Right cardiac atrium (tissue), 5 donors: Measurements from ENCODE around the gene FAM222B. TPM values are rescaled to one million over a fixed set of nuclear protein-coding genes. Genes with fewer than 3 reads are reported as not detected.
"Not testable (repeated sequence)": the region's sequence is repeated elsewhere in the genome, so short reads cannot be mapped to it uniquely, and the experiment has no call there.

Source experiments
- ATAC-seq, 2 donors: fragments of 200-7000 bp; cut with Tn5 transposase; one replicate each; pipeline versions ENCODE4 v1.8.0 to v1.9.1; 2020; ENCODE audit warnings: moderate library complexity in 2 of 2, mild to moderate bottlenecking in 1 of 2
- DNase-seq, 3 donors: peaks; one replicate each; pipeline ENCODE4 v3.0.0-alpha.2; 2020
- H3K27ac ChIP-seq: one replicate; pipeline ENCODE4 v1.5.1; 2013; ENCODE audit warnings: mild to moderate bottlenecking, low read length, control low read depth, moderate library complexity
- H3K27me3 ChIP-seq: one replicate; pipeline ENCODE4 v1.6.1; 2013; ENCODE audit not compliant: control insufficient read depth, insufficient read depth
- H3K4me1 ChIP-seq: one replicate; pipeline ENCODE4 v1.6.1; 2013; ENCODE audit warnings: low read length; ENCODE audit not compliant: control insufficient read depth, insufficient read depth
- H3K4me3 ChIP-seq: one replicate; pipeline ENCODE4 v1.5.1; 2013; ENCODE audit warnings: low read length, control low read depth
- H3K9me3 ChIP-seq: one replicate; pipeline ENCODE4 v1.6.1; 2013; ENCODE audit warnings: low read length; ENCODE audit not compliant: control insufficient read depth
- WGBS: extraction: QIAGEN DNeasy Blood & Tissue Kit; methylation state at CpG from one replicate; pipeline ENCODE4 v1.1.7; 2013; 5-methylcytosine and 5-hydroxymethylcytosine counted together
- intact Hi-C, 4 donors: fragments of 100-400 bp; cut with DNase I; formaldehyde crosslinking; loops; one replicate each; pipeline versions ENCODE4 v1.11.0 to v1.14.0; 2022 to 2023
- polyA plus RNA-seq: library from polyadenylated mRNA; stranded (reverse); fragments of 200-250 nt; gene quantifications from one replicate; pipeline ENCODE4 v1.2.3, GENCODE V29; 2013
- total RNA-seq, 4 donors: library from RNA; stranded (reverse); fragmentation: NEBNext Ultra II Directional; extraction: Animal tissue kit (Norgen Biotek cat#: 25700); gene quantifications; one replicate each; pipeline ENCODE4 v1.2.1, GENCODE V29; 2021
- donor health status: healthy with polysubstance abuse.
- donor health status: DM: no; HTN: yes; CAD: no.
- donor health status: DM: no; HTN: no; CAD: no.
- donor health status: DM: no; HTN: yes; CAD: no; lungs with severe emphysema.
- donor health status: DM: yes; HTN: yes; CAD: no.

The FAM222B gene
- total and polyA plus RNA-seq, 5 donors = 11.9 to 19.6 (median 17.8) TPM

DNA sequence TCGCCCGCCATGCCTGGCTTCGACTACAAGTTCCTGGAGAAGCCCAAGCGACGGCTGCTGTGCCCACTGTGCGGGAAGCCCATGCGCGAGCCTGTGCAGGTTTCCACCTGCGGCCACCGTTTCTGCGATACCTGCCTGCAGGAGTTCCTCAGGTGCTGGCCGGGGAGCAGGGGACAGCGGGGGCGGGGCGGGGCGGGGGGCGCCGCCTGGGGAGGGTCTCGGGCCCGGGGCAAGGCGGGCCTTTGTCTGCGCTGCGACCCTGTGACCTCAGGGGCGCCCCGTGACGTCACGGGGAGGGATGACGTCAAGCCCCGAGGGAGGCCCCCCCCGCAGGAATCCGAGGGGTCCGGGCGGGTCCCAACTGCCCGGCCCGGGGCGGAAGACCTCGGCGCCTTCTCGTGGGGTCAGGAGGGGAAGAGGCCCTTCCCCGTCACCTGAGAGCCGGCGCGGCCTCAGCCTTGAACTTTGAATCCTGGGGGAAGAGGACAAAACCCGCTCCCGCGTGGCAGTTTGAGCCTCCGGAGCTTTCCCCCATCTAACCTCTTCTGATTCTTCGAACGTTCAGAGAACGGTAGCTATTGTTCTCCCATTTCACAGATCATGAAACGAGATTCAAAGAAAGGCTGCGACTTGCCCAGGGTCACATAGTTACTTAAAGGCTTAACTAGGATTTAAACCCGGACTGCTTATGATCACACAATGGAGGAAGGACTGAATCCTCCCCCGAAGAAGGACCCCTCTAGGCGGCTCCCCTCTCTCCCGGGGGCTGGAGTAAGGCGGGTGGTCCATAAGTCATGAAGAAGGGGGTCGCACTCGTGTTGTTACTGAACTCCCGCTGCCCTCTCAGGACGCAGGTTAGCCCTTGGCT lies 98.3 kb downstream of the FAM222B start:
- 2% methylated on average over 61 of the region's 61 CpGs for WGBS
- DNase-seq = peak; percentile 65 to 85 (median 77)
- H3K27ac ChIP-seq = peak overlapping the region; percentile 76
- no peaks in the 10 kb centered on the region for H3K9me3 ChIP-seq
- no peaks in the 10 kb centered on the region for H3K27me3 ChIP-seq
- intact Hi-C loops = no loop called here
- H3K4me1 ChIP-seq = peaks cover 3% of the 10 kb centered on the region
- H3K4me3 ChIP-seq = peak overlapping the region; percentile 78
- peak; percentile 10 to 34 for ATAC-seq

DNA sequence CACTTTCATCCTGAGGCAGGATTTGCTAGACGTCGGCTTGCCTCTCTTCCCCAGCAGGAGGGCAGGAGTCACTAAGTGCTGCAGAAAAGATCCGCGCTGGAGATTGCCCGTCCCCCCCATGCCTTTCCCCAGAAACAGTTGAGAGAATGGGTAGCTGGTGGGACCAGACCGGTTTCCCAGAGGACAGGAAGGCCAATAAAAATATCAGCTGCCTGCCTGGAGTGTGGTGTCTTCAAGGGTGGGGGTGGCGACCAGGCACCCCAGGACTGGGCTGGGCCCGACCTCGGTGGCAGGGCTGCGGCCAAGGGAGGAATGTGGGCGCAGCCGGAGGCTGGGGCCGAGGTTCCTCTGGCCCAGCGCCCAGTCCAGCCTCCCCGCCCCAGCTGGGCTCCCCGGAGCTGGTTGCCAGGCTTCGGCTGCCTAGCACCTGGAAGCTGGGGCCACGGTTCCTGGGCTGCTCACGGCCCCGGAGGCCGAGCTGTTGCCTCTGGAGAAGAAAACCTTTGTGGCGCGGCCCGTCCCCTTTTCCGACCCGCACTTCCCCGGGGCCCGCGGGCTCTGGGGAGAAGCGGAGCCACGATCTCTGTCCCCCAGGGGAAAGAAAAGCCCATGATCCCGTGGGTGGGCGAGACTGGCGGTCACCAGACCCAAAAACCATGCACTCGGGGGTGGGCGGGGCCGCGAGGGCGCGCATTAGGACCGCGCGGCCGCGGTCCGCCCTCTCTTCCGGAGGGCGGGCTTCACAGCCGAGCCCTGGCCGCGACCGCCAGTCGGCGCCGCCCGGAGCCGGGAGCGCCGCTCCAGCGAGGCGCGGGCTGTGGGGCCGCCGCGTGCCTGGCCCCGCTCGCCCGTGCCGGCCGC lies 99.1 kb downstream of the FAM222B start, which contains the start of gene TRAF4:
TRAF4 (plus strand) TSS at position 769 of the 861 bp plus-strand sequence. CDS start 102 bp downstream, outside the sequence.
- DNase-seq (peak; percentile 84 to 94 (median 91)), ATAC-seq (peak; percentile 84 to 89)
- under 1% methylated on average over 70 of the region's 70 CpGs for WGBS
- Histone ChIP-seq H3K9me3 (no peaks in the 10 kb centered on the region), H3K27ac (peak within 1 kb of the TSS; percentile 76), H3K27me3 (no peaks in the 10 kb centered on the region), H3K4me3 (peak within 1 kb of the TSS; percentile 78), H3K4me1 (peaks cover 3% of the 10 kb centered on the region)
- intact Hi-C loops = no loop called here

GRCh38 chr17:28741358-28742349 lies 100.9 kb downstream of the FAM222B start:
- no peak overlapping the region for H3K27ac ChIP-seq
- no peak overlapping the region for H3K4me3 ChIP-seq
- intact Hi-C loops = no loop called here
- no peaks in the 10 kb centered on the region for H3K9me3 ChIP-seq
- H3K4me1 ChIP-seq = peaks cover 2% of the 10 kb centered on the region
- ATAC-seq = no peak
- no peaks in the 10 kb centered on the region for H3K27me3 ChIP-seq
- 71% methylated on average over 19 of the region's 19 CpGs for WGBS
- peak in 1 of 3 donors; percentile 34 for DNase-seq

GRCh38 chr17:28740406-28741357 lies 101.9 kb downstream of the FAM222B start:
- DNase-seq = peak in 1 of 3 donors; percentile 33
- no peak for ATAC-seq
- Histone ChIP-seq H3K27ac (no peak overlapping the region), H3K4me3 (no peak overlapping the region), H3K9me3 (no peaks in the 10 kb centered on the region), H3K27me3 (no peaks in the 10 kb centered on the region), H3K4me1 (peaks cover 2% of the 10 kb centered on the region)
- intact Hi-C loops = no loop called here
- WGBS = 83% methylated on average over 10 of the region's 10 CpGs

DNA sequence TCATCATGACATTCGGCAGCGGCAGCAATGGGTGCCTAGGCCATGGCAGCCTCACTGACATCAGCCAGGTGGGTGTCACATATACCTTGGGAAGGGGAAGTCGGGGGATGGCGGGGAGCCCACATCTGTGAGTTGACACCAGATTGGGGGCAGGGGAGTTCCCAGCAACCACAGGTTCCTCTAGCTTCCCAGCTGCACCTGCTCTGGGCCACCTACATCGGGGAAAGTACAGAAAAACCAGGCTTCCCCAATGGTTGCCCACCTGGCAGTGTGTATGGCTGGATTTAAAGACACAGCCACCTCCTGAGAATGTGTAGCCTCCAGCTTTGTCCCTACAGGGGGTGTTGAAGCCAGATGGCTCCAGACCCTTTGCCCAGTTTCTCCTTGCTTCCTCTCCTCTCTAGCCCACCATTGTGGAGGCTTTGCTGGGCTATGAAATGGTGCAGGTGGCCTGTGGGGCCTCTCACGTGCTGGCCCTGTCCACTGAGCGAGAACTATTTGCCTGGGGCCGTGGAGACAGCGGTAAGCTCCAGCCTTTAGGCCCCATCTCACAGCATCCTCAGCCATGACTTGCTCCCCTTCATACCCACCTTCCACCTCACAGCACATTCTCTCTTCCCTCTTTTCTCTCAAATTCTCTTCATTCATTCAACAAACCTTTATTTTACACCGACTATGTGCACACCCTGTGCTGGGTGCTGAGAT lies 103.8 kb downstream of the FAM222B start:
- DNase-seq (peak in 1 of 3 donors; percentile 38), ATAC-seq (no peak)
- no peaks in the 10 kb centered on the region for H3K27me3 ChIP-seq
- no peak overlapping the region for H3K4me3 ChIP-seq
- 89% methylated on average over 10 of the region's 10 CpGs for WGBS
- H3K4me1 ChIP-seq = no peaks in the 10 kb centered on the region
- H3K9me3 ChIP-seq = no peaks in the 10 kb centered on the region
- H3K27ac ChIP-seq = no peak overlapping the region
- intact Hi-C loops = no loop called here

DNA sequence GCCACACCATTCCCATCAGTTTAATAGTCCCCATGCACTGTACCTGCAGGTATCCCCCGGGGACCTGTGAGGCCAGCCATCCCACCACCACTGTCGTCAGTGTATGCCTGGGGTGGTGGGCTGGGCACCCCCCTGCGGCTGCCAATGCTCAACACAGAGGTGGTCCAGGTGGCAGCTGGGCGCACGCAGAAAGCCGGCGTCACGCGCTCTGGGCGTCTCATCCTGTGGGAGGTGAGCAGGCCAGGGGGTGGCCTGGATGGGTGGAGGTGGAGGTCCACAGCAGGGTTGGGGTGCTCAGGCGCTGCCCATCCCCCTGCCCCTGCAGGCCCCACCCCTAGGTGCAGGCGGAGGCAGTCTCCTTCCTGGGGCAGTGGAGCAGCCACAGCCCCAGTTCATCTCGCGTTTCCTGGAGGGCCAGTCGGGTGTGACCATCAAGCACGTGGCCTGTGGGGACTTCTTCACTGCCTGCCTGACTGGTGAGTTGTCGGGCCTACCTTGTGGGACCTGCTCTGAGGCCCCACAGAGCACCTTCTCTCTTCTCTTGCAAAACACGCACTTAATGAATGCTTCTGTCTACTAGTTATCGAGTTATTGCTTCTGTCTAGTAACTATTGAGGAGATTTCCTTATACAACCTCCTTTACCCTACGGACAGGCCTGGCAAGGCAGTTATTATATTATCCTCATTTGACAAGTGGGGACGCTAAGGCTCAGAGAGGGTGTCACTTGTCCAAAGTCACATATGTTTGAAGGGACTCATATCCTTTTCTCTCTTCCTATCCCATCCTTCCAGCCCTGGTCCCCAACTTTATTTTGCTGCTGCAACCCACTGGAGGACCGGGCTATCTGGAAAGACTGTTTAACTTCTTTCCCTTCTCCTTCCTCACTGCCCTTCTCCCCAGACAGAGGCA lies 104.6 kb downstream of the FAM222B start:
- no peak overlapping the region for H3K4me3 ChIP-seq
- no peak overlapping the region for H3K27ac ChIP-seq
- ATAC-seq = peak in 1 of 2 donors; percentile 10
- no peaks in the 10 kb centered on the region for H3K27me3 ChIP-seq
- intact Hi-C loops = no loop called here
- H3K4me1 ChIP-seq = no peaks in the 10 kb centered on the region
- 88% methylated on average over 22 of the region's 22 CpGs for WGBS
- H3K9me3 ChIP-seq = no peaks in the 10 kb centered on the region
- DNase-seq = peak in 2 of 3 donors; percentile 38 to 51

GRCh38 chr17:28737316-28737715 lies 105.3 kb downstream of the FAM222B start:
- Histone ChIP-seq H3K27ac (no peak overlapping the region), H3K4me3 (no peak overlapping the region), H3K9me3 (no peaks in the 10 kb centered on the region), H3K27me3 (no peaks in the 10 kb centered on the region), H3K4me1 (no peaks in the 10 kb centered on the region)
- 97% methylated on average over 12 of the region's 12 CpGs for WGBS
- ATAC-seq = no peak
- DNase-seq = peak in 1 of 3 donors; percentile 9
- intact Hi-C loops = no loop called here

GRCh38 chr17:28735913-28736769 lies 106.4 kb downstream of the FAM222B start:
- intact Hi-C loops, H3K4me3 ChIP-seq, DNase-seq, H3K4me1 ChIP-seq, H3K27me3 ChIP-seq, H3K27ac ChIP-seq, H3K9me3 ChIP-seq, ATAC-seq: not testable (repeated sequence)
- 93% methylated on average over 5 of the region's 8 CpGs for WGBS
